ENCODE results near the gene DOK7.
"Not testable (repeated sequence)": the region's sequence is repeated elsewhere in the genome, so short reads cannot be mapped to it uniquely, and the experiment has no call there.

DOK7 gene

GRCh38 chr4:3535812-3536211 is 72.7 kb downstream of the DOK7 start:
- not testable (repeated sequence) for H3K36me3 ChIP-seq (ENCODE audit: insufficient read depth, low read depth, low read length); H3K9ac ChIP-seq (ENCODE audit: low read depth, low read length); H3K9me3 ChIP-seq (ENCODE audit: insufficient read depth, low read depth, low read length); H3K27ac ChIP-seq (ENCODE audit: low read length); H3K4me1 ChIP-seq (ENCODE audit: insufficient read depth, low read length); H3K4me3 ChIP-seq (ENCODE audit: low read length)
- H3K27me3 ChIP-seq (ENCODE audit: insufficient read depth, low read length) = peaks cover 31% of the 10 kb centered on the region

GRCh38 chr4:3538906-3539305 is 75.8 kb downstream of the DOK7 start:
- not testable (repeated sequence) for H3K27ac ChIP-seq (ENCODE audit: low read length); H3K27me3 ChIP-seq (ENCODE audit: insufficient read depth, low read length); H3K9ac ChIP-seq (ENCODE audit: low read depth, low read length); H3K36me3 ChIP-seq (ENCODE audit: insufficient read depth, low read depth, low read length); H3K4me1 ChIP-seq (ENCODE audit: insufficient read depth, low read length); H3K4me3 ChIP-seq (ENCODE audit: low read length); H3K9me3 ChIP-seq (ENCODE audit: insufficient read depth, low read depth, low read length)

GRCh38 chr4:3543415-3543814 is 80.3 kb downstream of the DOK7 start:
- not testable (repeated sequence) for H3K36me3 ChIP-seq (ENCODE audit: insufficient read depth, low read depth, low read length); H3K9ac ChIP-seq (ENCODE audit: low read depth, low read length); H3K4me3 ChIP-seq (ENCODE audit: low read length); H3K27ac ChIP-seq (ENCODE audit: low read length); H3K27me3 ChIP-seq (ENCODE audit: insufficient read depth, low read length); H3K4me1 ChIP-seq (ENCODE audit: insufficient read depth, low read length); H3K9me3 ChIP-seq (ENCODE audit: insufficient read depth, low read depth, low read length)
